GM18511 (cell line): ENCODE results near the gene FRY.

Experiments
- ATAC-seq: cut with Tn5 transposase; IDR thresholded peaks from one replicate; pipeline ENCODE4 v1.9.1; 2021; ENCODE audit warnings: mild to moderate bottlenecking, moderate library complexity; ENCODE audit not compliant: unreplicated experiment

The FRY gene

DNA sequence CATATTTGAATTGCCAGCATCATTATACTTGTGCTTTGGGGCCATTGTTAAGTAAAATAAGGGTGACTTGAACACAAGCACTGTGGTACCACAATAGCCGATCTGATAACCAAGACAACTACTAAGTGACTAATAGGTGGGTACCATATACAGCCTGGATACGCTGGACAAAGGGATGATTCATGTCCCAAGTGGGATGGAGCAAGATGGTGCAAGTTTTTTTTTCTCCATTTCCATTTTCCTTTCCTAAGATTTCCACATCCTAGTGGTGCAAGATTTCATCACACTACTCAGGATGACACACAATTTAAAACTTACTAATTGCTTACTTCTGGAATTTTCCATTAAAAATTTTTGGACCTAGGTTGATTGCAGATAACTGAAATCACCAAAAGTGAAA is 298.9 kb downstream of the FRY start:
- no peak for ATAC-seq

DNA sequence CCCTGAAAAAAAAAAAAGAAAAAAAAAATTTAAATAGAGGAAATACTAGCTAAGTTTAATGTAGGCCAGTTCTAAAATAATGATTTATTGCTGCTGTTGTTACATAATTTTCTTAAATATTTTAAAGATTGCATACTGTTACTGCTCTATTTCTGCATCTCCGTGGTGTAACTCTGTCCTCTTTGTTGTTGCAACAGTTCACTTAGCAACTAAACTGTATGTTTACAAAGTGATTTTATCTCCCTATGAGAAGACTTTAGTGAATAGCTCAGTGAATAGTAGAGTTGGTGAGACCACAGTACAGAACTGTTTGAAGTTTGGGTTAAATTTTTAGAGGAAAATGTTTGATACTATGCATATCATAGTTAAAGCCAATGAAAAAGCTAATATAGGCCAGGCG is 303.1 kb downstream of the FRY start:
- ATAC-seq = no peak

DNA sequence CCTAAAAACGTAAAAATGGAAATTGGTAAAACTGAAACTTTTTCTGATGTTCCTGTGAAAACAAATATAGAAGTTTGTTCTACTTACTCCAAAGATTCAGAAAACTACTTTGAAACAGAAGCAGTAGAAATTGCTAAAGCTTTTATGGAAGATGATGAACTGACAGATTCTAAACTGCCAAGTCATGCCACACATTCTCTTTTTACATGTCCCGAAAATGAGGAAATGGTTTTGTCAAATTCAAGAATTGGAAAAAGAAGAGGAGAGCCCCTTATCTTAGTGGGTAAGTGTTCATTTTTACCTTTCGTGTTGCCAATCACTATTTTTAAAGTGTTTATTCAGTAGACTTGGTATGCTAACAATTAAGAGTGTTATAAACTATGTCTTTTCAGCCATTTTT is 309.3 kb downstream of the FRY start:
- ATAC-seq = no peak

DNA sequence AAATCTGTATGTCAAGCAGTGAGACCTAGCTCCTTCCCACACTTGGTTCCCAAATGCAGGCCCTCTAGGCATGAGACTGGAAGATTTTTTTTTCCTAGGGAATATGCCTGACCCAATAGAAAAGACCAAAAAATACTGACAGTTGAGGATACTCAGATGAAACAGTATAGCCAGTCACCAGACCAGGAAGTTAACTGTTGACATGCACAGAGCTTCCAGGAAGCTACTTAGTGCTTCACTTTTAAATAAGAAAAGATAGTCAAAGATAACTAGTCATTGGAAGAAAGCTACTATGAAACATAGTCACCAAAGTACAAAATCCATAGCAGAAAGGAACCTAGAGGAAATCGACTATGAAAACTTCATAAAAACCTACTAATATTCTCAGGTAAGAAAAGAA is 316.1 kb downstream of the FRY start:
- ATAC-seq = no peak
